ENCODE measurements around the gene INTS4.
A peak's percentile ranks its signal among the peaks of the same experiment; 100 is the strongest.
"Not testable (repeated sequence)": the region's sequence is repeated elsewhere in the genome, so short reads cannot be mapped to it uniquely, and the experiment has no call there.

INTS4 gene

GRCh38 chr11:78023426-78023825 lies 29.0 kb upstream of the INTS4 start:
- DNase-seq: no peak

- DNase-seq: no peak
These were observed 28.2 kb upstream of the INTS4 start, which contains the start of gene KCTD14 for GRCh38 chr11:78022397-78023396. TSS of gene KCTD14 (minus strand) at chr11:78023276. CDS start at chr11:78023249, 27 bp downstream.

DNA sequence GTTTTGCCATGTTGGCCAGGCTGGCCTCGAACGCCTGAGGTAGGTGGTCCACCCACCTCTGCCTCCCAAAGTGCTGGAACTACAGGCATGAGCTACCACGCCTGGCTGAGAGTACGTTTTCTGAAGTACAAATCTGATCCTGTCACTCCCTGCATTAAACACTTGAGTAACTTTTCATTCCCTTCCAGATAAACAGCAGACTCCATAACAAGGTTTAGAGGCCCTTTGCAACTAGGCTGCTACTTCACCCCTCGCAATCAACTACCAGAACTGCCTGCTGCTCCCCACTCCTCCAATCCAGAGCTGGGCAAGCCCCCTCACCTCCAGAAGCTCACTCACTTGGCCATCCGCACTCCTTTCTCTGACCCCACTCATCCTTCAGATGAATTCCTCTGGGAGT lies 27.1 kb upstream of the INTS4 start:
- DNase-seq: no peak

- no peak for DNase-seq
These were observed 25.8 kb upstream of the INTS4 start for GRCh38 chr11:78020246-78020645.

DNA sequence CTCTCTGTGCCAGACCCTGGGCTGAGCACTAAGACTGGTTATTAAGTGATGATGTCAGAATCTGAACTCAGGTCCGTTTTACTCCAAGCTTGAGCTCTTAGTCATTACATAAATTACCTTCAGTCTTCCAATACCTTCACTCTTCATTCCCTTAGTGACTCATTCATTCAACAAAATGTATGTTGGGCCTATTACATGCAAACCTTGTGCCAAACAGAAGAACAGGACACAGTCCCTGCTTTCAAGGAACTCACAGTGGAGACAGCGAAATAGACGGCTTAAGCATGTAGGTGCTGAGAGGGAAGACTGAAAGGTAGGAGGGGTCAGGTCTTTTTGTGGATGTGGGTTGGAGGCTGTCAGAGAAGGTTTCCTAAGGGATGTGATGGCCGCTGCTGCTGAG lies 25.3 kb upstream of the INTS4 start:
- DNase-seq: no peak

DNA sequence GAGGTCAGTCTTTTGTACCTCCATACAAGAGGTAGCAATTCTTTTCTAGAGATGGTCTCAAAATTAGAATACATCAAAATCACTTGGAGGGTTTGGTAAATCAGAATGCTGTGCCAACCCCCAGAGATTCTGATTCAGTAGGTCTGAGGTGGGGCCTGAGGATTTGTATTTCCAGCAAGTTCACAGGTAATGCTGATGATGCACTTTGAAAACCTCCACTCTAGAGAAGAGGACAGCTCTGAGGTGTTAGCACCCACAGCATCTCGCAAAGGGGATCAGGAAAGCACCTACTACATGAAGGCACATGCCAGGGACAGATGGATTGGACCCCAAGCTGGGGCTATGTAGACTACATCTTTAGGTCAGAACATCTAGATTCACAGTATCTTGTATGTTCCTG lies 21.4 kb upstream of the INTS4 start:
- DNase-seq: no peak

DNA sequence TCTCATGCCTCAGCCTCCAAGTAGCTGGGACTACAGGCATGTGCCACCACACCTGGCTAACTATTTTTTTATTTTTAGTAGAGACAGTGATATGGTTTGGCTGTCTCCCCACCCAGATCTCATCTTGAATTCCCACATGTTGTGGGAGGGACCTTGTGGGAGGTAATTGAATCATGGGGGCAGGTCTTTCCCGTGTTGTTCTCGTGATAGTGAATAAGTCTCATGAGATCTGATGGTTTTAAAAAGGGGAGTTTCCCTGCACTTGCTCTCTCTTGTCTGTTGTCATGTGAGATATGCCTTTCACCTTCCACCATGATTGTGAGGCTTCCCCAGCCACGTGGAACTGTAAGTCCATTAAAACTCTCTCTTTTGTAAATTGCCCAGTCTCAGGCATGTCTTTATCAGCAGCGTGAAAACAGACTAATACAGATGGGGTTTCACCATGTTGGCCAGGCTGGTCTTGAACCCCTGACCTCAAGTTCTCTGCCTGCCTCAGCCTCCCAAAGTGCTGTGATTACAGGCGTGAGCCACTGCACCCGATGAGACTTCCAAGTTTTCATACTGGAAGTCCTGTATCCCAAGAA lies 20.6 kb upstream of the INTS4 start:
- DNase-seq: not testable (repeated sequence)

- DNase-seq: no peak
These were observed 16.8 kb upstream of the INTS4 start for GRCh38 chr11:78011301-78011700.

DNA sequence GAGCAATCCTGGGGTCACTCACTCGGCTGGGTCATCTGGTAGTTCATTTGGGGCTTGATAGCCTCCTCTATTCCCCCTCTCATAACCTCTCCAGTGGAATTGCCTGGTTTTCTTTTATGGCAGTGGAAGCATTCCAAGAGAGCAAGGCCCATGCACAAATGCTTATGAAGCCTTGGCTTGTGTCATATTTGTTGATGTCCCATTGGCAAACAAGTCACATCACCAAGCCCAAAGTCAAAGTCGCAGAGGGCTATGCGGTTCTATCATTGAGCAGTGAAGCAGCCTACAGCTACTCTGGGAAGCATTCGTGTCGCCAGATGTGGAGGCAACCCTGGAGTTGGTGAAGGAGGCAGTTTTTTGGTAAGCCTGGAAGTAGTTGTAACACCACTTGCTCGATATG lies 16.3 kb upstream of the INTS4 start:
- no peak for DNase-seq

- DNase-seq: no peak
These were observed 15.8 kb upstream of the INTS4 start for GRCh38 chr11:78010304-78010703.

GRCh38 chr11:78009062-78009461 lies 14.6 kb upstream of the INTS4 start:
- no peak for DNase-seq

DNA sequence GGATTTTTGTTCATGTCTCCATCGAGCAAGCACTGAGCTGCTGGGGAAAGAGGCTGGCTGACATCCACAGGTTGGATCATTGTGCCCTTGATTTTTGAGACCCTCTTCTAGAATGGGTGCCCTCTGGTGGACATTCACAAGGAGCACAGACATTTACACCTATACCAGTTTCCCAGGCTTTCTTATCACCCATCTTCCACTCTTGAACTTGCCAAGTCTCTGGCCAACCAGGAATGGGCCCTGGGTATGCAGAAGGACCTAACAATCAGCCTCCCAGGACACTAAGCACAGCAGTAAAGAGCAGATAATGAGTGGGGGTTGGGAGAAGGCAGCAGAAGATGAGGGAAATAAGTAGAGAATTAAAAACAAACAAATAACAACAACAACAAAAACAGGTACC lies 5.7 kb upstream of the INTS4 start:
- peak; percentile 35 to 66 for DNase-seq

DNA sequence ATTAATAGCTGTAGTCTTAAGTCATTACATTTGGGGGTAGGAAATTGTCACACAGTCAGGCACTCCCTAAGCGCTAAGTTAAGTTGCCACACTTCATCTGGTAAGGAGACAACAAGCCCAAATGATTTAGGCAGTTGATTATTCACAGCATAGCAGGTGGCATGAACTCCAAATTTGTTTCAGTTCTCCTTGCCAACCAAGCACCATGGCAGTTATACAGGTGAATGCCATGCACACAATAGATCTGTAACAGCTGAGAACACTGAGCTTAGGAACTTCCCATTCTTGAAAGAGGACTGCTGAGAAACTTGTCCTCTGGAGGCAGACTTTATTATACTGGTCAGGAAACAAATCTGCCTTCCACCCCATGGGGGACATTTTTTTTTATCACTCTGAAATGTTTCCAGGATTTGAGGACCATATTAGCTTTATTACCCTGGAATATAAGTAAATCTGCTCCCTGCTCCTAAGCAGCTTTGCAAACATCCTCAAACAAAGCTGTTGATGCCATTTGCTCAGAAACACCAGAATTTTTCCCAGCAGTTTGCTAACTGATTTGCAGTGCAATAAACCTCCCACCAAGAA lies 5.1 kb upstream of the INTS4 start:
- peak in 1 of 2 donors; percentile 6 for DNase-seq

- DNase-seq: no peak
These were observed 566 bp downstream of the INTS4 start for GRCh38 chr11:77993902-77994301.

DNA sequence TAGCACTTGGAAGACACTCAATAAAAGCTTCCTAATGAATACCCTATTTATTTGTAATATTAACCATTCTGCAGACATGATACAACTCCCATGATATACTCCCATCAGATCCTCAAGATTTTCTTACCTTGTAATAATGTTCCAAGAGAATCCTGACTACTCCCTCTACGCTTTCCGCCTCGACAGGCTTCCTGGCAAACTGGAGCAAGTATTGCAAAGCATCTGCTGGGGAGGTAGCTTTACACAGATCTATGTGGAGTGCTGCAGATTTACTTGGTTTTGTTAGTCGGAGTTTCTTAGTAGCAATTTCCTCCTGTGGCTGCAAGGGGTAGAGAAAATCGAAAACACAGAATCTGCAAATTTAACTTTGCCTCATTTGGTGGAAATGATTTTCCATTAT lies 3.5 kb downstream of the INTS4 start:
- DNase-seq: no peak

- not testable (repeated sequence) for DNase-seq
These were observed 8.0 kb downstream of the INTS4 start for GRCh38 chr11:77986456-77986855.

GRCh38 chr11:77981346-77981947 lies 13.0 kb downstream of the INTS4 start:
- no peak for DNase-seq

DNA sequence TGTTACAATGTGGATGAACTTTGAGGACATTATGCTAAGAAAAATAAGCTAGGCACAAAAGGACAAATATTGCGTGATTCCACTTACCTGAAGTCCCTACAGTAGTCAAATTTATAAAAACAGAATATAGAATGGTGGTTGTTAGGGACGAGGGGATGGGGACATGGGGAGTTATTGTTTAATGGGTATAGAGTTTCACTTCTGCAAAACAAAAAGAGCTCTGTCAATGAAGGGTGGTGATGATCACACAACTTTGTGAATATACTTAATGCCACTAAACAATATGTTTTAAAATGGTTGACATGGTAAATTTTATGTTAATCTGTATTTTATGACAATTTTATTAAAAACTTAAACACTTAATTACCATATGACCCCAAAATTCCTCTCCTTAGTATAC lies 26.1 kb downstream of the INTS4 start:
- DNase-seq: no peak

DNA sequence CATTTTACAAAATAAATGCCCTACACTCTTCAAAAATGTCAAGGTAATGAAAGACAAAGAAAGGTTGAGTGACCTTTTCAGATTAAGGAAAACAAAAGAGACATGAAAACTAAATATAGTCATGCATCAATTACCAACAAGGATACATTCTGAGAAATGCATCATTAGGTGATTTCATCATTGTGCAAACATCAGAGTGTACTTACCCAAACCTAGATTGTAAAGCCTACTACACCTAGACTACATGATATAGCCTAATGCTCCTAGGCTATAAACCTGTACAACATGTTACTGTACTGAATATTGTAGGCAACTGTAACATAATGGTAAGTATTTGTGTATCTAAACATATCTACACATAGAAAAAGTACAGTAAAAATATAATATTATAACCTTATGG lies 26.7 kb downstream of the INTS4 start:
- DNase-seq: no peak

DNA sequence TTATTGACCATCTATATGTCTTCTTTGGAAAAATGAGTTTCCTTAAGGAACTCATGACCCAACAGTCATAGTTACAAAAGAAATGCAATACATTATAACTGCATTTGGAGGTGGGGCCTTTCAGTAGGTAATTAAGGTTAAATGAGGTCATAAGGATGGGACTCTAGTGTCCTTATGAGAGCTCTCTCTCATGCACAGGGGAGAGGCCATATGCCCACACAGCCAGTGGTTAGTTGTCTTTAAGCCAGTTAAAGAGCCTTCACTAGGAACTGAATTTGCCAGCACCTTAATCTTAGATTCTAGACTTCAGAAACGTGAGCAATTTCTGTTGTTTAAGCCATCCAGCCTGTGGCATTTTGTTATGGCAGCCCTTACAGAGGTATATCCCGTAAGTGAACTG lies 27.3 kb downstream of the INTS4 start:
- no peak for DNase-seq

DNA sequence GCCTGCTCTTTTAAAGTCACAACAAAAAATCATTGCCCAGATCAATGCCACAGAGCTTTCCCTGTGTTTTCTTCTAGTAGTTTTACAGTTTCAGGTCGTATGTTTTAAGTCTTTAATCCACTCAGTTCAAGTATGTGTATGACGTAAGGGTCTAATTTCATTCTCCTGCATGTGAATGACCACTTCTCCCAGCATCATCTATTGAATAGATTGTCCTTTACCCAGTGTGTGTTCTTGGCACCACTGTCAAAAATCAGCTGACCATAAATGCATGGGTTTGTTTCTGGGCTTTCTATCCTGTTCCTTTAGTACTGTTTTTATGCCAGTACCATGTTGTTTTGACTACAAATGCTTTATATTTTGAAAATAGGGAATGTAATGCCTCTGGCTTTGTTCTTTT lies 28.1 kb downstream of the INTS4 start:
- no peak for DNase-seq

DNA sequence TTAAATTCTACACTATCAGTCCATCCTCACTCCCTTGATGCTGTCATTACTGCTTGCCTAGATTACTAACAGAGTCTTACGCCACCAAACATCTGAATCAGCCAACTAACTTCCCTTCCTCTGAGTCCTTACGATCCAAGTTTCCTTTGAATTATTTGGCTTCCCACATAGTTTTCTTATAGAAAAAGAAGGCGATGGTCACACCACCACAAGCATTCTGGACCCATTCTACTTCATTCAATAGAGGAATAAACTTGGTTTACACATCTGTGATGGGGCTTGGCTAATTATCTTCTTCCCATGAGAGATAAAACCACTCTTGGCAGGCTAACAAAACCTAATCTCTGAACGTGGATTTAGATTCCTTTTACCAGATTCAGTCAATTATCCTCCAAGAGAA lies 35.0 kb downstream of the INTS4 start:
- DNase-seq: no peak

- DNase-seq: not testable (repeated sequence)
These were observed 35.8 kb downstream of the INTS4 start for GRCh38 chr11:77958583-77959177.
